ENCODE measurements around the gene NXPH1. TPM values are rescaled to one million over a fixed set of nuclear protein-coding genes. Genes with fewer than 3 reads are reported as not detected.

Gene NXPH1
- total RNA-seq, 1 donor = not detected

DNA sequence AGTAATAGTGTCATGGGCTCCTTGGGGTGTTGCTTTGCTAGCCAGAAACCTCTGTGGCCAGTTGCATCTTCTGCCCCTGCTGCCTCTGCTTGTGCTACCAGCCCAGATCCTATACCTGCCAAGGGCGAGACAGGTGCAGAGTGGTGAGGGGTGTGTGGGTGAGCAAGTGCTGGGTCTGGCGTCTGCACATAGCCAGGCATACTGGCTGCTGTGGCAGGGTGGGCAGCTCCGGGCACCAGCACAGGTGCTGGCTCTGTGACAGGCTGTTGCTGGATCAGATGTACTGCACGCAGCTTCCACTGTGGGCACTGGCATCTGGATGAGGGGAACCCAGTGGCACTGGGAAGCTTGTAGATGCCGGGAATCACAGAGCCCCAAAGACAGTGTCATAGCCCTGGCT is 148.4 kb downstream of the NXPH1 start:
- Histone ChIP-seq H3K27ac (ENCODE audit: low read depth, low read length) (no peak overlapping the region), H3K4me1 (ENCODE audit: insufficient read depth, low read length) (no peaks in the 10 kb centered on the region), H3K36me3 (ENCODE audit: insufficient read depth, low read length) (no peaks in the 10 kb centered on the region), H3K9me3 (ENCODE audit: low read depth, low read length) (peaks cover 11% of the 10 kb centered on the region), H4K20me1 (ENCODE audit: insufficient read depth, low read length) (no peaks in the 10 kb centered on the region), H3K27me3 (ENCODE audit: insufficient read depth, low read length) (no peaks in the 10 kb centered on the region), H3K4me3 (ENCODE audit: insufficient read depth, low read length) (no peak overlapping the region), H3K79me2 (ENCODE audit: insufficient read depth, low read length) (no peaks in the 10 kb centered on the region), H2AFZ (ENCODE audit: low read length) (no peak overlapping the region), H3K4me2 (ENCODE audit: insufficient read depth, low read length) (no peak overlapping the region)
- DNase-seq (ENCODE audit: insufficient read length, low spot score, missing footprints) = peak; percentile 10
- no peak for TF ChIP-seq CTCF (IDR thresholded peaks at IDR 0.05; ENCODE audit: extremely low read depth, low read depth, low read length)

DNA sequence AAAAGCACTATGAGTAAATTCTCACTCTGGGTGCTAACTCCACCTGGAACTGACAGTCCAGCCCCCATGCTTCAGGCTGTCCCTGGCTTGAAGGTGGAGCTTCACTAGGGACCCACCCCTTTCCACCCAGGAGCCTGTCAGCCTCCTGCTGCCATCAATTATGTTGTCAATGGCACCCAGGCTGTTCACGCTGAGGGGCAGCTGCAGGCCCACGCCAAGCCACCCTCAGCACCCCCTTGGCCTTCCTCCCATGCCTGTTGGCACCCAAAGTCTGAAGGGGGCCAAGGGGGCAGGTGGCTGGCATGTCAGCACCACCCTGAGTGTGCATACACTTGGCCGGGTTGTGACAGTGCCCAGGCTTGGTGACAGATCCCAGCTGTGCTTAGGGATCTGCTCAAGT is 149.3 kb downstream of the NXPH1 start:
- Histone ChIP-seq H3K79me2 (ENCODE audit: insufficient read depth, low read length) (no peaks in the 10 kb centered on the region), H2AFZ (ENCODE audit: low read length) (no peak overlapping the region), H3K4me2 (ENCODE audit: insufficient read depth, low read length) (no peak overlapping the region), H3K4me1 (ENCODE audit: insufficient read depth, low read length) (no peaks in the 10 kb centered on the region), H3K27me3 (ENCODE audit: insufficient read depth, low read length) (no peaks in the 10 kb centered on the region), H3K9me3 (ENCODE audit: low read depth, low read length) (peaks cover 8% of the 10 kb centered on the region), H4K20me1 (ENCODE audit: insufficient read depth, low read length) (no peaks in the 10 kb centered on the region), H3K4me3 (ENCODE audit: insufficient read depth, low read length) (no peak overlapping the region), H3K36me3 (ENCODE audit: insufficient read depth, low read length) (no peaks in the 10 kb centered on the region), H3K27ac (ENCODE audit: low read depth, low read length) (no peak overlapping the region)
- DNase-seq (ENCODE audit: insufficient read length, low spot score, missing footprints) = no peak
- no peak for TF ChIP-seq CTCF (IDR thresholded peaks at IDR 0.05; ENCODE audit: extremely low read depth, low read depth, low read length)

GRCh38 chr7:8585591-8585990 is 152.2 kb downstream of the NXPH1 start:
- Histone ChIP-seq H3K36me3 (ENCODE audit: insufficient read depth, low read length) (no peaks in the 10 kb centered on the region), H3K79me2 (ENCODE audit: insufficient read depth, low read length) (no peaks in the 10 kb centered on the region)

GRCh38 chr7:8590225-8590624 is 156.8 kb downstream of the NXPH1 start:
- Histone ChIP-seq H2AFZ (ENCODE audit: low read length) (no peak overlapping the region), H3K4me1 (ENCODE audit: insufficient read depth, low read length) (no peaks in the 10 kb centered on the region), H3K27ac (ENCODE audit: low read depth, low read length) (no peak overlapping the region), H3K79me2 (ENCODE audit: insufficient read depth, low read length) (no peaks in the 10 kb centered on the region), H3K27me3 (ENCODE audit: insufficient read depth, low read length) (no peaks in the 10 kb centered on the region), H4K20me1 (ENCODE audit: insufficient read depth, low read length) (no peaks in the 10 kb centered on the region), H3K4me2 (ENCODE audit: insufficient read depth, low read length) (no peak overlapping the region), H3K36me3 (ENCODE audit: insufficient read depth, low read length) (no peaks in the 10 kb centered on the region), H3K9me3 (ENCODE audit: low read depth, low read length) (no peaks in the 10 kb centered on the region), H3K4me3 (ENCODE audit: insufficient read depth, low read length) (no peak overlapping the region)
- DNase-seq (ENCODE audit: insufficient read length, low spot score, missing footprints) = no peak
- TF ChIP-seq CTCF (IDR thresholded peaks at IDR 0.05; ENCODE audit: extremely low read depth, low read depth, low read length) = no peak

More at GRCh38 chr7:8585591-8585990, 152.2 kb downstream of the NXPH1 start:
- H3K4me2 ChIP-seq (ENCODE audit: insufficient read depth, low read length) = no peak overlapping the region
- H3K4me3 ChIP-seq (ENCODE audit: insufficient read depth, low read length) = no peak overlapping the region
- H3K27ac ChIP-seq (ENCODE audit: low read depth, low read length) = no peak overlapping the region
- no peak for DNase-seq (ENCODE audit: insufficient read length, low spot score, missing footprints)
- H4K20me1 ChIP-seq (ENCODE audit: insufficient read depth, low read length) = no peaks in the 10 kb centered on the region
- H3K4me1 ChIP-seq (ENCODE audit: insufficient read depth, low read length) = no peaks in the 10 kb centered on the region
- peaks cover 5% of the 10 kb centered on the region for H3K9me3 ChIP-seq (ENCODE audit: low read depth, low read length)
- TF ChIP-seq CTCF (IDR thresholded peaks at IDR 0.05; ENCODE audit: extremely low read depth, low read depth, low read length) = no peak
- no peak overlapping the region for H2AFZ ChIP-seq (ENCODE audit: low read length)
- H3K27me3 ChIP-seq (ENCODE audit: insufficient read depth, low read length) = no peaks in the 10 kb centered on the region

All from osteoblast (primary cell).